ENCODE measurements around the gene ARL5A. TPM values are rescaled to one million over a fixed set of nuclear protein-coding genes. Genes with fewer than 3 reads are reported as not detected.
"Not testable (repeated sequence)": the region's sequence is repeated elsewhere in the genome, so short reads cannot be mapped to it uniquely, and the experiment has no call there.

Gene ARL5A, protein sequence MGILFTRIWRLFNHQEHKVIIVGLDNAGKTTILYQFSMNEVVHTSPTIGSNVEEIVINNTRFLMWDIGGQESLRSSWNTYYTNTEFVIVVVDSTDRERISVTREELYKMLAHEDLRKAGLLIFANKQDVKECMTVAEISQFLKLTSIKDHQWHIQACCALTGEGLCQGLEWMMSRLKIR
- 100 to 1,000 TPM in 3 of 4 donors, 10 to 100 TPM in 1; 77.7 to 161 (median 128) TPM for total RNA-seq

DNA sequence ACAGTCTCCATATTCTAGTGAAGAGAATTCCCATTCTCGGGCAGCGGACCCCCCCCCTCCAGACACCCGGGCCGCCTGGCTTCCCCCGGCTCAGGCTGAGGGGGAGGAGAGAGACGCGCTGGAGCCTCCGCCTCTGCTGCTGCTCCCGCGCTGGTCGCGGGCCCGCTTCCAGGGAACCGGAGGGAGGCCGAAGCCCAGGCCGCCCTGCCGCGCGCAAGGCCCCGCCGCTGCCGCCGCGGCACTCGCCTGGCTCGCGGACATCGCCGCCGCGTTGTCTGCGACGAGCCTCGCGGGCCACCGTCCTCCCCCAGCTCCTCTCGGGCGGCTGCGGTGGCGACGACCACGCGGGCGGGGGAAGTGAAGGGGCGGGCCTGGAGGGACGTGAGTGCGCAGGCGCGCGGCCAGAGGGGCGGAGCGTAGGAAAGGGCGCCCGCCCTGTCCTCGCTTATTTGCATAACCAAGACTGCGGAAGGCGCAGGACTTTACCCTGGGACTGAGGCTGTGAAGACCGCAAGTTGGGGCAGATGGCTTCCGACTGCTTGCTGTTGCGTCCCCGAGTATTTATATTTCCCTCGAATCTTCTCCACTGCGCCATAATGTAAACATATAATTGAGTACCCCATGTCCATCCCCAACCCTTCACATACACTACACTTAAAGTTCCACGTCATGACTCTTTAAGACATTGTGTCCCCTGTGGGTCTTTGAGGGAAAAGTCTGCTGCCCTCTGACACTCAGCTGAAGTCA lies at the start of gene ARL5A:
ARL5A (minus strand) TSS at position 279 of the 747 bp plus-strand sequence; CDS start at position 34, 245 bp downstream.
- intact Hi-C loops (cut with DNase I; ENCODE audit: low total_unique reads), result no loop called here
- peak within 1 kb of the TSS; percentile 81 for H3K4me3 ChIP-seq (ENCODE audit: low read depth, poor library complexity, severe bottlenecking)
- TF ChIP-seq POLR2A (IDR thresholded peaks at IDR 0.05), result no peak
- TF ChIP-seq, protein P1, sequence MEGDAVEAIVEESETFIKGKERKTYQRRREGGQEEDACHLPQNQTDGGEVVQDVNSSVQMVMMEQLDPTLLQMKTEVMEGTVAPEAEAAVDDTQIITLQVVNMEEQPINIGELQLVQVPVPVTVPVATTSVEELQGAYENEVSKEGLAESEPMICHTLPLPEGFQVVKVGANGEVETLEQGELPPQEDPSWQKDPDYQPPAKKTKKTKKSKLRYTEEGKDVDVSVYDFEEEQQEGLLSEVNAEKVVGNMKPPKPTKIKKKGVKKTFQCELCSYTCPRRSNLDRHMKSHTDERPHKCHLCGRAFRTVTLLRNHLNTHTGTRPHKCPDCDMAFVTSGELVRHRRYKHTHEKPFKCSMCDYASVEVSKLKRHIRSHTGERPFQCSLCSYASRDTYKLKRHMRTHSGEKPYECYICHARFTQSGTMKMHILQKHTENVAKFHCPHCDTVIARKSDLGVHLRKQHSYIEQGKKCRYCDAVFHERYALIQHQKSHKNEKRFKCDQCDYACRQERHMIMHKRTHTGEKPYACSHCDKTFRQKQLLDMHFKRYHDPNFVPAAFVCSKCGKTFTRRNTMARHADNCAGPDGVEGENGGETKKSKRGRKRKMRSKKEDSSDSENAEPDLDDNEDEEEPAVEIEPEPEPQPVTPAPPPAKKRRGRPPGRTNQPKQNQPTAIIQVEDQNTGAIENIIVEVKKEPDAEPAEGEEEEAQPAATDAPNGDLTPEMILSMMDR (IDR thresholded peaks at IDR 0.05), result no peak
- DNase-seq (ENCODE audit: low spot score in 2 of 2), result peak; percentile 95 to 99
- 0 to 1% methylated on average over 38 to 47 of the region's 64 CpGs for WGBS, 2 donors

DNA sequence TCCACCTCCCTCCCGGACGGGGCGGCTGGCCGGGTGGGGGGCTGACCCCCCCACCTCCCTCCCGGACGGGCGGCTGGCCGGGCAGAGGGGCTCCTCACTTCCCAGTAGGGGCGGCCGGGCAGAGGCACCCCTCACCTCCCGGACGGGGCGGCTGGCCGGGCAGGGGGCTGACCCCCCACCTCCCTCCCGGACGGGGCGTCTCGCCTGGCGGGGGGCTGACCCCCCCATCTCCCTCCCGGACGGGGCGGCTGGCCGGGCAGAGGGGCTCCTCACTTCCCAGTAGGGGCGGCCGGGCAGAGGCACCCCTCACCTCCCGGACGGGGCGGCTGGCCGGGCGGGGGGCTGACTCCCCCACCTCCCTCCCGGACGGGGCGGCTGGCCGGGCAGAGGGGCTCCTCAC lies 47.4 kb upstream of the ARL5A start:
- H3K4me3 ChIP-seq (ENCODE audit: low read depth, poor library complexity, severe bottlenecking); DNase-seq (ENCODE audit: low spot score in 2 of 2); intact Hi-C loops (cut with DNase I; ENCODE audit: low total_unique reads): not testable (repeated sequence)
- no CpG with 5 or more reads among the region's 34 CpGs for WGBS, 2 donors

DNA sequence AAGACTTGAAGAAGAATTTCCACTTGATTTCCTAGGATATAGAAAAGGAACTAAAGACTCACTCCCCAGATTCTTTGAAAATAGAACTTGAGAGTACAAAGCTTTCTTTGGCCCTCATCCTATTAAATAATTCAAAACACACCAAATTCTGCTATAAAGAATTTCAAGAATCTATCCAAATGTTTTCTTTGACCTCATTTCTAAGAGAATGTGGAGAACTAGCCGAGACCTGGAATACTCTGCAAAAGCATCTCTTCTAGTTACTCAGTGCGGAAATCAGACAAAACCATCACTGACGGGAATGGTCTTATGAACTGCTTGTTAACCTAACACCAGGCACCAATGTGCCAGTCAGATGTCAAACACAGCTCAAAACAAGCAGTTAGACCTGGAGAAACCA lies 44.2 kb upstream of the ARL5A start:
- intact Hi-C loops (cut with DNase I; ENCODE audit: low total_unique reads), result no loop called here
- no peak overlapping the region for H3K4me3 ChIP-seq (ENCODE audit: low read depth, poor library complexity, severe bottlenecking)
- 48 to 58% methylated on average over 3 of the region's 3 CpGs for WGBS, 2 donors
- DNase-seq (ENCODE audit: low spot score in 2 of 2), result no peak
- TF ChIP-seq POLR2A (IDR thresholded peaks at IDR 0.05), result no peak
- TF ChIP-seq, protein P1 (IDR thresholded peaks at IDR 0.05), result no peak

DNA sequence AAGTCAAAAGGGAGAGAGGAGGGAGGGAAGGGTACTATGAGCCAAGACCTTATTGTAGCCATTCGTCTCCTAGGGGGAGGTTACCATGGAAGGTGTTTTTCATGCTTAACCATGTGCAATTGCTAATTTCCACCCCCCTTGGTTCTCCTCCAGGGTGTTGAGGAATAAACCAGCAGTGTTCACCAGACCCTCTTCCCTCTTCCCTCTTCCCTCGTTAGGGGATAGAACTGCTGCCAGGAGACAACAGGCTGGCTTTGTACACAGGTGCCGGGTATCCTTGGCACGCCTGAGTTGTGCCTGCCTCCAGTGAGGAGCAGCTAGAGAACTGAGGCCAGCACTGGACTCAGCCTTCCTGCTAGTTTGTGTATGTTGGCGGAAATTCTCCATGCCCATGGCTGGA lies 41.1 kb upstream of the ARL5A start:
- 81 to 90% methylated on average over 5 of the region's 5 CpGs for WGBS, 2 donors
- DNase-seq (ENCODE audit: low spot score in 2 of 2), result no peak
- TF ChIP-seq POLR2A (IDR thresholded peaks at IDR 0.05), result no peak
- TF ChIP-seq, protein P1 (IDR thresholded peaks at IDR 0.05), result no peak
- H3K4me3 ChIP-seq (ENCODE audit: low read depth, poor library complexity, severe bottlenecking), result no peak overlapping the region
- intact Hi-C loops (cut with DNase I; ENCODE audit: low total_unique reads), result no loop called here

DNA sequence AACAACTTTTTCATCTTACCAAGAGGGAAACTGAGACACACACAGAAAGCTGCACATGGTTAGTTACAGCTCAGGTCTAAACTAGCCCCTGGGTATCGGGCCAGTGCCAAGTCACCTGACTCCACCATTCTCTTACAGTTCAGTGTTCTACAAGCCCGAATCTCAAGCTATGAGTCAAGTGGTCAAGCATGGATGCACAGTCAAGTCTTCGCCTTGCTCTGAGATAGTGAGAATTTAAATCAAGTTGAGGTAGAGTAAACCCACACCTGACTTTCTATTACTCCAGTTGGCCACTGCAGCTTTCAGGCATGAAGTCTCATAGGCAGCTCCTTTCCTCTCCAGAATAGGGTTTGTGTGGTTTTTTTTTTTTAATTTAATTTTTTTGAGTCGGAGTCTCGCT lies 34.5 kb upstream of the ARL5A start:
- WGBS, 2 donors, result 94 to 96% methylated on average over 5 of the region's 5 CpGs
- TF ChIP-seq, protein P1 (IDR thresholded peaks at IDR 0.05), result no peak
- TF ChIP-seq POLR2A (IDR thresholded peaks at IDR 0.05), result no peak
- intact Hi-C loops (cut with DNase I; ENCODE audit: low total_unique reads), result no loop called here

DNA sequence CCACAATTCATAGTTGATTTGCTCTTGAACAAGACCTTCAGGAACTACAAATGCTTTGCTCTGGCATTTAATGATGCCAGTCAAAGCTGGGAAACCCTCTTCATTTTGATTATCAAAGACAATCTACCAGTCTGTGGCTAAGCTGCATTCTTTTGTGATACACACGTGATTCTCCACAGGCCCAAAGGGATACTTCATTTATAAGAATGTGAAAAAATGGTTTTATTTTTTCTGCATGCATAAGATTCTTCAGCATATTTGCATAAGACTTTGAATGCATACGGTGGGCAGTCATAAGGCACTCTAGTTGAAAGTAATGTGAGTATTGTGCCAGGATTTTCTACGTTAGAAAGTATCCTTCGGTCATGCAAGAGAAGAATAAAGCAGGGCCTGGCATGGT lies 33.0 kb upstream of the ARL5A start:
- WGBS, 2 donors, result 74 to 75% methylated on average over 4 of the region's 4 CpGs

More for the DNA sequence above, 34.5 kb upstream of the ARL5A start:
- no peak for DNase-seq (ENCODE audit: low spot score in 2 of 2)
- H3K4me3 ChIP-seq (ENCODE audit: low read depth, poor library complexity, severe bottlenecking), result no peak overlapping the region

More for the DNA sequence above, 33.0 kb upstream of the ARL5A start:
- DNase-seq (ENCODE audit: low spot score in 2 of 2), result no peak
- H3K4me3 ChIP-seq (ENCODE audit: low read depth, poor library complexity, severe bottlenecking), result no peak overlapping the region
- intact Hi-C loops (cut with DNase I; ENCODE audit: low total_unique reads), result no loop called here
- no peak for TF ChIP-seq POLR2A (IDR thresholded peaks at IDR 0.05)
- TF ChIP-seq, protein P1 (IDR thresholded peaks at IDR 0.05), result no peak

Measured in lower leg skin (tissue), 4 donors.